NAMALWA (cell line): Measurements from ENCODE around the gene CELA1.
A peak's percentile ranks its signal among the peaks of the same experiment; 100 is the strongest.

Experiments used
- DNase-seq: peaks from one replicate; pipeline ENCODE4 v3.0.0-alpha.2; 2015; ENCODE audit warnings: low spot score

Gene CELA1

GRCh38 chr12:51374856-51375255 is 28.4 kb upstream of the CELA1 start:
- DNase-seq: no peak

GRCh38 chr12:51374361-51374760 is 27.9 kb upstream of the CELA1 start:
- no peak for DNase-seq

- DNase-seq: no peak
Observed at GRCh38 chr12:51373187-51373586, 26.7 kb upstream of the CELA1 start.

GRCh38 chr12:51372021-51372420 is 25.5 kb upstream of the CELA1 start:
- no peak for DNase-seq

- no peak for DNase-seq
Observed at GRCh38 chr12:51371295-51371953, 24.9 kb upstream of the CELA1 start.

GRCh38 chr12:51370667-51371066 is 24.2 kb upstream of the CELA1 start:
- DNase-seq: no peak

GRCh38 chr12:51369581-51369980 is 23.1 kb upstream of the CELA1 start:
- no peak for DNase-seq

- peak; percentile 96 for DNase-seq
Observed at GRCh38 chr12:51368640-51369517, 22.4 kb upstream of the CELA1 start.

- DNase-seq: no peak
Observed at GRCh38 chr12:51365276-51365675, 18.8 kb upstream of the CELA1 start.

- DNase-seq: no peak
Observed at GRCh38 chr12:51364001-51364400, 17.5 kb upstream of the CELA1 start.

GRCh38 chr12:51362747-51363342 is 16.4 kb upstream of the CELA1 start:
- no peak for DNase-seq

- DNase-seq: no peak
Observed at GRCh38 chr12:51362307-51362706, 15.8 kb upstream of the CELA1 start.

GRCh38 chr12:51361161-51362016 is 14.9 kb upstream of the CELA1 start:
- no peak for DNase-seq

- DNase-seq: no peak
Observed at GRCh38 chr12:51360315-51360714, 13.8 kb upstream of the CELA1 start.

- no peak for DNase-seq
Observed at GRCh38 chr12:51359851-51360250, 13.4 kb upstream of the CELA1 start.

- no peak for DNase-seq
Observed at GRCh38 chr12:51358496-51358895, 12.0 kb upstream of the CELA1 start.

- peak; percentile 40 for DNase-seq
Observed at GRCh38 chr12:51357374-51358047, 11.0 kb upstream of the CELA1 start.

- peak; percentile 69 for DNase-seq
Observed at GRCh38 chr12:51351913-51352532, 5.5 kb upstream of the CELA1 start.

GRCh38 chr12:51349026-51349425 is 2.5 kb upstream of the CELA1 start:
- DNase-seq: no peak

- DNase-seq: no peak
Observed at GRCh38 chr12:51348116-51348515, 1.6 kb upstream of the CELA1 start.

- no peak for DNase-seq
Observed at GRCh38 chr12:51345681-51346080, 798 bp downstream of the CELA1 start.
